ENCODE results near the gene NPDC1. TPM values are rescaled to one million over a fixed set of nuclear protein-coding genes. Genes with fewer than 3 reads are reported as not detected.

Gene NPDC1
- total and polyA plus RNA-seq, 2 of the 8 experiments (the other 6 are each of a cell fraction or from before 2014, with no cell fraction given): 26.2 to 44.1 TPM

DNA sequence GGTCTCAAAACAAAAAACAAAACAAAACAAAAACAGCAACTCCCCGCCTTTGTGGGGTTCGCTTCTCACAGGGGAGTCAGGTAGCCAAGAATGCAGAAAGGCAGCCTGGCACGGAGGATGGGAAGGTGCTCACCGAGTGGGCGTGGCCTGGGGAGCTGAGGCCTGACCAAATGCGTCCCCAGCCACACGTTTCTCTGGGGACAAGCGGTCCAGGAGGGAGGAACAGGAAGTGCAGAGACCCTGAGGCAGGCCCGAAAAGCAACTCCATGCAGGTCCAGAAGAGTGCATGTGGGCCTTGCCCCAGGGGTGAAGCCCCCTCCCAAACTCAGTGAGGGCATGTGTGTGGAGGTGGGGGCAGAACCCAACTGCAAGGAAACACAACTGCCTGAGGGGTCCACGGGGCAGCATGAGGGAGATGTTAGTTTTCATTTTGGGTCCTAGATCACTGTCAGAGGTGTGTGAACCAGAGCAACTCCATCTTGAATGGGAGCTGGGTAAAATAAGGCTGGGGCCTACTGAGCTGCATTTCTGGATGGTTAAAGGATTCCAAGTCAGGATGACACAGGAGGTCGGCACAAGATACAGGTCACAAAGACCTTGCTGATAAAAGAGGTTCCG is 28.8 kb upstream of the NPDC1 start:
- H3K27me3 ChIP-seq (replicated peaks in 1 of 4; ENCODE audit: control insufficient read depth in 3 of 4, extremely low read depth in 1 of 4, insufficient read depth in 3 of 4, low read length in 3 of 4): peaks cover 20 to 43% (median 31%) of the 10 kb centered on the region in 4 experiments
- no peak overlapping the region; a peak in 2 of 7 replicates for H3K9ac ChIP-seq (replicated peaks in 1 of 4; ENCODE audit: extremely low read depth in 1 of 4, low read depth in 3 of 4, low read length in 3 of 4)
- FAIRE-seq (no peak), DNase-seq (ENCODE audit: low read depth in 1 of 2, low spot score in 2 of 2) (no peak)
- H3K4me1 ChIP-seq (replicated peaks in 1 of 4; ENCODE audit: control insufficient read depth in 3 of 4, insufficient read depth in 4 of 4, low read length in 3 of 4): peaks cover 0 to 27% (median 19%) of the 10 kb centered on the region in 4 experiments; a peak in 6 of 7 replicates
- H3K4ac ChIP-seq (replicated peaks; ENCODE audit: insufficient read length, low read depth, low read length): peak overlapping the region; percentile 71
- whole genome bisulfite sequencing, 2 experiments (ENCODE audit: extremely low coverage in 1 of 2, insufficient coverage in 1 of 2, insufficient read length in 1 of 2, insufficient replicate concordance in 2 of 2, low coverage in 1 of 2, low lambda C conversion rate in 2 of 2, missing lambda C conversion rate in 1 of 2): 63% methylated on average over 12 of the region's 12 CpGs; no CpG with 5 or more reads in 1 of the 2 experiments
- POLR2A ChIA-PET (ENCODE audit: partially characterized antibody): interaction anchor here (0.7 to 2.1 kb wide), 4 partner anchors 12 to 266 kb away, joined by 3 to 9 read pairs (median 4); partner anchors contain the start of gene MAN1B1
- H2BK20ac ChIP-seq (ENCODE audit: low read length): no peak overlapping the region
- H2BK15ac ChIP-seq (ENCODE audit: low read length): peak overlapping the region; percentile 9
- H4K91ac ChIP-seq (replicated peaks; ENCODE audit: insufficient read length, low read length): peak overlapping the region; percentile 4
- H2AFZ ChIP-seq (ENCODE audit: low read length): no peak overlapping the region
- H3K79me1 ChIP-seq (ENCODE audit: low read depth, low read length): no peaks in the 10 kb centered on the region
- TF ChIP-seq TEAD4 (IDR thresholded peaks at IDR 0.05; ENCODE audit: low read depth, low read length): peak; percentile 20; the same call in 1 of the 2 replicates
- TF ChIP-seq JUND (IDR thresholded peaks at IDR 0.05; ENCODE audit: low read length): no peak
- TF ChIP-seq TAF1 (IDR thresholded peaks at IDR 0.05; ENCODE audit: low read depth, low read length): no peak
- no peak for TF ChIP-seq GABPA (IDR thresholded peaks at IDR 0.05; ENCODE audit: borderline replicate concordance, insufficient read depth, low read length)
- TF ChIP-seq, protein P1, sequence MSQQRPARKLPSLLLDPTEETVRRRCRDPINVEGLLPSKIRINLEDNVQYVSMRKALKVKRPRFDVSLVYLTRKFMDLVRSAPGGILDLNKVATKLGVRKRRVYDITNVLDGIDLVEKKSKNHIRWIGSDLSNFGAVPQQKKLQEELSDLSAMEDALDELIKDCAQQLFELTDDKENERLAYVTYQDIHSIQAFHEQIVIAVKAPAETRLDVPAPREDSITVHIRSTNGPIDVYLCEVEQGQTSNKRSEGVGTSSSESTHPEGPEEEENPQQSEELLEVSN (IDR thresholded peaks at IDR 0.05): no peak
- no peak for TF ChIP-seq HDAC2 (IDR thresholded peaks at IDR 0.05; ENCODE audit: borderline replicate concordance in 1 of 2, low read depth in 2 of 2, low read length in 2 of 2)
- TF ChIP-seq TAF7 (optimal IDR thresholded peaks at IDR 0.05; ENCODE audit: borderline replicate concordance, low read depth, low read length): peak; percentile 17
- no peak for TF ChIP-seq CHD2 (IDR thresholded peaks at IDR 0.05; ENCODE audit: low read length)
- H3K18ac ChIP-seq (ENCODE audit: extremely low read depth, low read length): no peak overlapping the region
- no peaks in the 10 kb centered on the region; a peak in 1 of 8 replicates for H3K36me3 ChIP-seq (ENCODE audit: control insufficient read depth in 2 of 4, insufficient read depth in 4 of 4, low read length in 3 of 4)
- H3K9me3 ChIP-seq (ENCODE audit: insufficient read depth in 2 of 2, low read depth in 1 of 2, low read length in 1 of 2): no peaks in the 10 kb centered on the region
- no peak overlapping the region for H4K5ac ChIP-seq (ENCODE audit: insufficient read length, low read depth, low read length)
- no peak overlapping the region; the same call in 1 of the 2 replicates for H4K8ac ChIP-seq (ENCODE audit: extremely low read depth, insufficient read depth, low read length)
- H3K79me2 ChIP-seq (ENCODE audit: control insufficient read depth in 1 of 2, insufficient read depth in 2 of 2, low read length in 2 of 2): no peaks in the 10 kb centered on the region
- CTCF ChIA-PET (ENCODE audit: partially characterized antibody): interaction anchor here (0.9 to 4.6 kb wide), 7 partner anchors 9 to 45 kb away, joined by 3 to 27 read pairs (median 4); partner anchors contain the start of gene NPDC1
- no peak overlapping the region for H2BK120ac ChIP-seq (replicated peaks; ENCODE audit: low read depth, low read length)
- peak overlapping the region in 1 of 2 experiments; percentile 6; a peak in 1 of 4 replicates for H3K4me2 ChIP-seq (ENCODE audit: insufficient read depth in 1 of 2, low read depth in 2 of 2, low read length in 2 of 2)
- H4K20me1 ChIP-seq (replicated peaks in 1 of 2; ENCODE audit: control insufficient read depth in 1 of 2, insufficient read depth in 2 of 2, low read length in 2 of 2): peaks cover 0 to 7% of the 10 kb centered on the region in 2 experiments
- no peak overlapping the region for H3K56ac ChIP-seq (replicated peaks; ENCODE audit: insufficient read length, low read depth, low read length)
- peak overlapping the region; percentile 8; the same call in 1 of the 2 replicates for H3K27ac ChIP-seq (ENCODE audit: low read depth, low read length)
- H3K4me3 ChIP-seq (ENCODE audit: extremely low read depth in 1 of 4, insufficient read depth in 2 of 4, low read depth in 3 of 4, low read length in 4 of 4): no peak overlapping the region
- H2BK12ac ChIP-seq (ENCODE audit: low read depth, low read length): peak overlapping the region; percentile 52; the same call in 1 of the 2 replicates
- H3K14ac ChIP-seq (ENCODE audit: insufficient read length): no peak overlapping the region
- H3K23ac ChIP-seq (ENCODE audit: insufficient read length): no peak overlapping the region
- H3K23me2 ChIP-seq (ENCODE audit: low read depth, low read length): peaks cover 21% of the 10 kb centered on the region
- peak overlapping the region; percentile 61 for H2BK5ac ChIP-seq (ENCODE audit: low read depth, low read length)
- no peak overlapping the region for H2AK5ac ChIP-seq (ENCODE audit: low read depth, low read length)
